Hepatocyte (in vitro differentiated cells): ENCODE data around the gene SLC22A14.

Source experiments
- CTCF ChIP-seq: fragments of 200-600 bp; sonication (generic); IDR thresholded peaks from 2 replicates; pipeline ENCODE4 v1.5.1; 2016; ENCODE audit warnings: antibody characterized with exemption, mild to moderate bottlenecking; ENCODE audit not compliant: poor library complexity
- EZH2 ChIP-seq: fragments of 200-600 bp; sonication (generic); IDR thresholded peaks from 2 replicates; pipeline ENCODE4 v1.6.1; 2016; ENCODE audit warnings: antibody characterized with exemption, mild to moderate bottlenecking, borderline replicate concordance
- EZH2phosphoT487 ChIP-seq: fragments of 200-600 bp; sonication (generic); IDR thresholded peaks from one replicate; pipeline ENCODE4 v1.6.1; 2018; ENCODE audit warnings: antibody characterized with exemption, mild to moderate bottlenecking, low read depth, moderate library complexity; ENCODE audit not compliant: unreplicated experiment, severe bottlenecking

- TF ChIP-seq CTCF = no peak
- no peak for TF ChIP-seq EZH2phosphoT487
- TF ChIP-seq EZH2 = no peak
Measured at GRCh38 chr3:38267662-38268061, 14.4 kb upstream of the SLC22A14 start.
